ENCODE results near the gene DSCAML1.

Gene DSCAML1

DNA sequence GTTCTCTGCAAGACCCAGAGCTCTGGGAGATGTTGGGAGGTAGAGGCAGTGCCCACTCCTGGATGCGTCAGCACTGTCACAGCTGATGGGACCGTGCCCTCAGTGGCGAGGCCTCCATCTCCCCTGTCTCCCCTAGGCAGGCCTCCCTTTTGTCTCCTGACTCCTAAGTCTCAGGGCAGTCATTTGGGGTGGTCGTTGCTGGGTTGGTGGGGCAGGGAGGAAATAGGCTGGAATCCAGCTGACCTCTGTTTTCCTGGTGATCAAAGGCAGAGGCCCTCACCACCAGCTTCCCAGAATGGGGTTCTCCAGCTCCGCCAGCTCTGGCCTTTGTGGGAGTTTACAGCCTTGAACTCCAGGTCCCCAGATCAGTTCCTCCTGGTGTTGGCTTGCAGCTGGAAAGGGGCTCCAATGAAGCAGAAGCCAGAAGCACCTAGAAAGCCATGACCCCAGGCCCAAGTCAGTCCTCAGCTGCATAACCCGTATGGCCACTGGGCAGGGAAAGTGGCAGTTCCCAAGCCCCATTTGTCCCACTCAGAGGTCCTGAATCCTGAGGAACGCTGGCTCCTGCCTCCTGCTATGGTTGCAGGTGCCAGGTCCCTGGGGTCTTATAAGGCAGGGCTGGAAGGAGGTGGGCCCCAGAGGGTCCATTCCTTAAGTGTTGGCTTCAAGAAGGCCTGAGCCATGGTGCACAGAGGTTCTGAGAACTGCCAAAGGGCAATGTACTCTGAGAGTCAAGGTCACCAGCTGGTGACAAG lies 34.8 kb upstream of the DSCAML1 start:
- no peak for DNase-seq (ENCODE audit: low read depth in 2 of 2, low spot score in 1 of 2)

DNA sequence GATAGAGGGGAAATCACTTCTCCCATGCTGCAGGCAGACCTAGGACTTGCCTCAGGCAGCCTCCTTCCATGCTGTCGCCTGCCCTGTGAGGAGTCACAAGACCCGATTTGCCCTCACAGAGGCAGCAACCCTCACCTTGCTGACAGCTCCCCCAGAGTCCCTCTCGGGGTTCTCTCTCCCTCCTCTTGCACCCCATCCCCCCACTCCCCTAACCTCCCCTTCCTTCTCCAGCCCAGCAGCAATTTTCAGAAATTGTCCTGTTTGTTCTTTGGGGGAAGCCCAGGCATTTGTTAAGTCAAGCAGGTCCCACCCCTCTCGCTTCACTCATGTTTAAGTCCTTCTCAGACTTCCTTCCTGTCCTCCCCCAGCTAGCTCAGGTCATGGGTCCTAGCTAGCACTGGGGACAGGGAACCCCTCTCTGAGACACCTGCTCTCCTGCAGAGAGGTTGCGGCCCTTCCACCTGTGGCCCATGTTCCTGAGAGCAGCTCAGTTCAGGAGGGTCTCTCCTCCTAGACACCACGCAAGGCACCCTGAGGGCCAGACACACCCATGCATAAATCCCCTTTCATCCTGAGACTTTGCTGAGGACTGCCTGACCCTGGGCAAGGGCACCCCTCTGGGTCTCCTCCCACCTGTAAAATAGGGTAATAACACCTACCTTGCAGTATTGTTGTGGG lies 33.8 kb upstream of the DSCAML1 start:
- no peak for DNase-seq (ENCODE audit: low read depth in 2 of 2, low spot score in 1 of 2)

DNA sequence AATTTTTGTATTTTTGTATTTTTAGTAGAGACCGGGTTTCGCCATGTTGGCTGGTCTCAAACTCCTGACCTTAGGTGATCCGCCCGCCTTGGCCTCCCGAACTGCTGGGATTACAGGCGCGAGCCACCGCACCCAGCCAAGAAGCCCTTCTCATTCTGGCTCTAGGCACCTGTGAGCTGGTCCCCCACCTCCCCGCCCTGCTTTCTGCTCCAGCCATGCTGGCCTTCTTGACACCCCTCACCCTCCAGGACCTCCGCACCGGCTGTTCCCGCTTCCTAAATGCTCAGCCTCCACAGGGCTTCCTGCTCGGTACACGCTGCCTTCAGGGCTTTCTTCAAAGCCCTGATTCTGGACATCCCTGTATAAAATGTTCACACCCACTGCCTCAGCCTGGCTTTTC lies 33.1 kb upstream of the DSCAML1 start:
- no peak for DNase-seq (ENCODE audit: low read depth in 2 of 2, low spot score in 1 of 2)

- DNase-seq (ENCODE audit: low read depth in 2 of 2, low spot score in 1 of 2), result no peak
These were observed 32.3 kb upstream of the DSCAML1 start for GRCh38 chr11:117829369-117829725.

DNA sequence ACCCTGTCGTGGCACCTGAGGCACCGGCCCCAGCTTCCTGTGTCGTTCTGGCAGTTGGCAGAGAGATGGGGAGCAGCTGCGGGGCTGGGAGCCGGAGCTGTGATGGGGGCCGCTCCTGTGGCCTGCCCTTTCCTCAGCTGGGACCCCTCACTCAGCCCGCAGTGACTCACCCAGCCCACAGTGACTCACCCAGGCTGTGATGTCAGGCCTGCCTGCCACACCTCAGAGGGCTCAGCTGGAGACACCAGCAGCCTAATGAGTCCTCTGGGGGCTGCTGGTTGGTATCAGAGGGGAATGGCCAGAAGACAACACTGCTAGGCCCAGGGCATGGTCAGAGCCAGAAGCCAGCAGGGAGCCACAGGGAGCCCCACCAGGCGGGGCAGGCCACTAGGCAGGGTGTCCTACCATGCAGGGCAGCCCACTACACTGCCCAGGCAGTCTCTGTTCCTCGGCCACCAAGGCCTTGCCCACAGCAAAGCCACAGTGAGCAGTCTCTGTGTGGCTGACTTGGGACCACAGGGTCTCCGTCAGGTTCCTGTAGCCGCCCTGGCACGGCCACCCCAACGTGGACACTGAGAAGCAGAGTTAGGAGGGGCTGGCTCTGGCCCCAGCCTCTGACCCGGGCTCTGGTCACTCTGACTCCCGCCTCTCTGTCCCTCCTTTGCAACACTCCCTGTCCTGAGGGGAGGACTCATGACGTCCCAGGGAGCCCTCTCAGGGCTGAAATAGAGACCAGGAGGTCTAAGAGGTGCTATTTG lies 31.8 kb upstream of the DSCAML1 start:
- peak; percentile 80 to 84 for DNase-seq (ENCODE audit: low read depth in 2 of 2, low spot score in 1 of 2)

DNA sequence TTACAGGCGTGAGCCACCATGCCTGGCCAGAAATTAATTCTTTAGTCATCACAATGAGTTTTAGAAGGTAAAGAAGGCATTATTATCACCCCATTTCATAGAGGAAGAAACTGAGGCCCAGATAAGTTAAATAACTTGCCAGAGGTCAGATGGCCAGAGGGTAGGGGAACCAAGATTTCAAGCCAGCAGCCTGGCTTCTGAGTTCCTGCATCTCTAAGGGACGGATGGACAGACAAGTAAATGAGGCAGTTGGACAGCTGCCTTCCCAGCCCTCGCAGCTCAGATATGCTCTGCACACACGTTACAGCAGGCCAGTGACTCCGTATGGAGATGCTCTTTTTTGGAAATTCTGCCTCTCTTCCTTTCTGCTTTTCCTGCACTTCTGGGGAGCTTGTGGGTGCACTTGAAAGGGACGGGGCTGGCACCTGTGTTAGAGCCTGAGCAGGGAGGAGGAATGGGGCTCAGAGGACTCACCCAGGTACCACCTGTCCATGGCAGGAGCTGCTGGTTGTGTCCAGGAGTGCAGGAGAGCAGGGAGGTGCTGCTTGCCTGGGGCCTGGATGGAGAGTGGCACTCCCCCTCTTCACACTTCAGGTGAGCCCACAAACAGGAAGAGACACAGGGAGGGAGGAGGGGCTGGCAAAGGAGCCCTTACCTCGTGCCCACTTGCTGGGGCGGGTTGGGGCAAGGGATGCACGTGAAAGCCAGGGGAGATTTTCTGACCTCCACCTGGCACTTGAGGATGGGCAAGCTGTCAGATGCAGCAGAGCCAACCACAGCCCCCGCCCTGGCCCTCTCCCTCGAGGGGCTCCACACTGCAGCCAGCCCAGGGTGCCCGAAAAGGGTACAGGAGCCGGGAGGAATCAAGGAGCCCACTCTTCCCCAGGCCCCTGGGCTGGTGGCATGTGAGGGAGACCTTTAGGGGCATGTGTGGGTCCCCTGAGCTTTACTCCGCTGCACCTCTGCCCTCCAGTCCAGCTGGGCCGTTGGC lies 30.8 kb upstream of the DSCAML1 start:
- DNase-seq (ENCODE audit: low read depth in 2 of 2, low spot score in 1 of 2), result no peak

GRCh38 chr11:117826832-117827231 lies 29.8 kb upstream of the DSCAML1 start:
- DNase-seq (ENCODE audit: low read depth in 2 of 2, low spot score in 1 of 2), result no peak

- DNase-seq (ENCODE audit: low read depth in 2 of 2, low spot score in 1 of 2), result no peak
These were observed 29.2 kb upstream of the DSCAML1 start for GRCh38 chr11:117826190-117826570.

DNA sequence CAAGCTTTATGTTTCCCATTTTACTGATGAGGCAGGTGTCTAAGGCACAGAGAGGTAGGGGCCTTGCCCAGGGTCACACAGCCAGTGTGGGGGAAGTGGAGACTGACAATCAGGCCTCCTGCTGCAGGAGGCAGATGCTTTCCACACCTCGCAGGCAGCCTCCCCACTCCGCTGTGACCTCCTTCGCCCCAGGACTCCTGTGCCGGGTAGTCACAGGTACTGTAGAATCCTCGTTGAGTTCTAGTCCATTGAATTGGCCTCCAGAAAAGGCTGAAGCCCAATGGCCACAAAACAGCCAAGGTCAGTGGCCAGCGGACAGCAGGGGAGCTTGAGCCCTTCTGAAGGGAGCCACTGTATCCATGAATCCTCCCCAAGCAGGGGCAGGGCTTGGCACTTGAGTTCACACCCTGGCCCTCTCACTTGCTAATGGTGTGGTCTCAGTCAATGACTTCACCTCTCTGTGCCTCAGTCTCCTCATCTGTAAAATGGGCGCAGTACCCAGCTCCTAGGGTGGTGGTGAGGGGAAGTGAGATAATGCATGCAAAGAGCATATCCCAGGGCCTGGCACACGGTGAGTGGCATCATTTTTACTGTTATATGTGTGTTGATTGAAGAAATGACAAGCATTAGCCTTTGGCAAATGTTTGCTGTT lies 28.6 kb upstream of the DSCAML1 start:
- no peak for DNase-seq (ENCODE audit: low read depth in 2 of 2, low spot score in 1 of 2)

DNA sequence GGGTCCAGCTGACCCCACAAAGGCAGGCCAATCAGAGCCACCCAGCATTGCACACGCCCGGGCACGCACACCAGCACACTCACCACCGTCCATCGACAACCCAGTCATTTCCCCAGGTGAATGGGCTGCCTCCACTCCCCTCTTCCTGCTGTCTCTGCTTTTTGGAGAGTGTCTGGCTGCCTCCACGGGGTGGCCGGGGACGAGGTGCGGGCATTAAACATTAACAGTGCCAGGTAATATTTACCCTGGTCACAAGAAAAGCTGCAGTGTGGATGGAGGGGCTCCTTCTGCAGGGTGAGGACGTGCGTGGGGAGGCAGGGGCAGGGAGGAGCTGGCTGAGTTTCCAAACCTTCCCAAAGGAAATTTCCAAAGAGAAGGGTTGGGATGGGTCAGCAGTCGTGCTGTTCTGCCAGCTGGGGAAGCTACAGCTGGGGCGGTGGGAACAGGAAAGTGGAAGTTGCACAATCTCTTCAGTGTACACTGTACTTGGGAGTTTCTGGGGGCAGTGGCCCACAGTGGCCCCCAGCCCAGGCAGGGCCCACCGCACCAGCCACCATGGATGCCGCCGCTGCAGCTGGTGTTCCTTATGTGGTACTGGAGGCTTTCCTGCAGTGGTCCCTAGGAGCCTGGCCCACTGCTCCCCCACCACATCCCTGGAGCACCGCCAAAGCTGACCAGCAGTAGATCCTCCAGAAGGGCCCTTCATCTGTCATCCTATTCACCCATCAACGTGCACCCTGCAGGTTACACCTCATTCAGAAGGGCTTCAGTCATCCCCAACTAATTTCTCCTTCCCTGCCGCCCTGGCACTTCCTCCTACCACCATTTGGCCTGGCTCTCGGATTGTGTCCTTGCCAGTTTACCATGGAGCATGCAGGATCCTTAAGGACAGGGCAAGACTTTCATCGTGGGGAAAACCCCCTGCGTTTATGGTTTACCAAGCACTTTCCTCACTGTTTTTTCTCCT lies 27.8 kb upstream of the DSCAML1 start, which contains the start of gene FXYD2:
TSS of gene FXYD2 (minus strand) at position 174 of the 967 bp plus-strand sequence. CDS start at position 108, 66 bp downstream.
- no peak for DNase-seq (ENCODE audit: low read depth in 2 of 2, low spot score in 1 of 2)

- DNase-seq (ENCODE audit: low read depth in 2 of 2, low spot score in 1 of 2), result no peak
These were observed 27.0 kb upstream of the DSCAML1 start for GRCh38 chr11:117823946-117824420.

DNA sequence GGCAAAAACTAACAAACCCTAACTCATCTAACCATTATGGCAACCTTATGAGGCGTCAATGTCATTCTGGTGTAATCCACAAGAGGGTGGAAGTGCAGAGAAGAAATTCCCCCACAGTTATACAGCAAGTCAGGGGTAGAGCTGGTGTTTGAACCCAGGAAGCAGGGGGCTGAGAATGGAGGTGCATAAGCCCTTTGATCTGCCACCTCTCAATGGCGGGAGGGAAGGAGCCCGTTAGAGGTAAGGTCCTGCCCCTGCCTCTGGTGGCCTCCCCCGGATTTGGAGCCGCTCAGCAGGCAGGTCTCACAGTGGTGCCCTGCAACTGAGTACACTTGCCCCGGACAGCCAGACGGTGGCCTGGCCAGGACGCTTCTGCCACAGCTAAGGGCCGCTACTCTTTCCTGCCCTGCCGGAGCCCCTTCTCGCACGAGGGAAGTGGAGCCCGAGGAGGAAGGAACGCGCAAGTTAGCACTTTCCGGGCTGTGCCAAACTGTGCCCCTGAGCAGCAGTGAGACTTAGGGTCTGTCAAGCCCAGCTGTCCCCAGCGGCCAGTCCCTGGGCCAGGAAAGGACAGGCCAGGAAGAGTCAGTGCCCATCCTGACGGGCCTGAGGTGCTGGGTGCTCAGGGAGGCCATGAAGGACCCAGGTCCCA lies 26.4 kb upstream of the DSCAML1 start:
- DNase-seq (ENCODE audit: low read depth in 2 of 2, low spot score in 1 of 2), result no peak

DNA sequence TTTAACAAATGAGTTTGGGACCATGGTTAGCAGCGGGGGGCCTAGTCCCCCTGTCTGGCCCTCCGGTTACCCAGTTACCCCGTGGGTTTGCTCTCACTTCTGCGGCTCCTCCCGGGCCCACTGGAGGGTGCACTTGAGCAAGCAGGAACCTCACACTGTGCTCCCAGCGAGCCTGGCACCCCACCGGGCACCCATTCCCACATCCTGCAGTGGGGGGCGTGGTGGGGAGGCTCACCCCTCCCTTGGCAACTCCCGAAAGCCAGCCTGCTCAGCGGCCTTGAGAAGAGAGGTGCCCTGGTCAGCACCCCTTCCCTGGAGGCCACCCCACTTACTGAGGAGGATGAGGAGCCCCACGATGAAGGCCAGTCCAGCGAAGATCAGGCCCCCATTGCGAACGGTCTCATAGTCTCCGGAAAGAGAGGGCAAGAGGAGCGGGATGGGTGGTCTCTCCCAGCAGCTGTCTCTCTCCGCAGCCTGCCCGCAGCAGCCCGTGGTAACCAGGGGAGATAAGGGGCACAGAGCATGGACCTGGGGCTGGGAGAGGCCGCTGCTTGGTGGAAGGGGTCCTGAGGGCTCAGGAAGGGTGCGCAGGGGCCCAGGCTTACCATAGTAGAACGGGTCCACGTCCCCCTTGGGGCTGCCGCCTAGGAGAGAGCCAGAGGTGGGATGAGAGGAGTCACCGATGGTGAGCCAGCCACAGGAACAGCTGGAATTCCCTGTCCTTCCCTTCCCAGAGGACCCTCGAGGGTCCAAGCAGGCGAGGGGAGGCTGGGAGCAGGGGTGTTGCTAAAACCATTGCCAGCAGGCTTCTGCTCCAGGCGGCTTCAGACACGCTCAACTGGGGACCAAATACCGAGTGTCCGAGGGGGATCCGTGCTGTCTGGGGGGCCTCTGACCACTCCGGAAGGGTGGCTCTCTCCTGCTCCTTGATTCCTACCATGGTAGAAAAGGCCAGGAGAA lies 25.3 kb upstream of the DSCAML1 start:
- DNase-seq (ENCODE audit: low read depth in 2 of 2, low spot score in 1 of 2), result no peak

DNA sequence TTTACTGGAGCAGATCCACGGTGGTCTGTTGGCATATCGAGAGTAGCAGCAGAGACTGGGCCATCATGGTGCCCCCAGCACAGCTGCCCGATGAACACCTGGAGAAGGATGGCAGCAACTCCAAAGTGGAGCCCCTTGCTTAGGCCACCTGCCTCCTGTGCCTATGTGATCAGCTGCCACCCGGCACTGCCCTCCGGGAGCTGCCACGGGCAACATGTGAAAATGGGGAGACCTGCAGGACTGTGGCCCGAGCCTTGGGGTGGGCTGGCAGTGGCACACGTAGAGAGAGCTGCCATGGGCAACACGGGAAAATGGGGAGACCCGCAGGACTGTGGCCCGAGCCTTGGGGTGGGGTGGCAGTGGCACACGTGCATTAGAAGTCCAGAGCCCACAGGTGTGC lies 24.4 kb upstream of the DSCAML1 start:
- no peak for DNase-seq (ENCODE audit: low read depth in 2 of 2, low spot score in 1 of 2)

DNA sequence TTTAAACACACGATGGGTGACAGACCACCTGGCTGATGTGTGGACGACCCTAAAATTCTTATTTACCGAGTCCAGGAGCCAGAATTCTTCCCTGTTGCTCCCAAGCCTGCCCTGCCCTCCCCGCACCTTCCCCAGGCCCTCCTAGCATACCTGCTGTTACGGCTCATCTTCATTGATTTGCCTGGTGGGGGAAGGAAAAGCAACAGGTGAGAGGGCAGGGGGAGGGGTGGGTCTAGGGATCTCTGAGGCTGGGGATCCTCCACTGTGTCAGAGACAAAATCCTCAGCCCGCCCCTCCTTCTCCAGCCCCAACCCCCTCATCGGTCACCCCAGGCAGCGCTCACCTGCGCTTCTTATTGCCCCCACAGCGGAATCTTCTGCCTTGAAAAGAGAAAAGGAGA lies 23.5 kb upstream of the DSCAML1 start:
- no peak for DNase-seq (ENCODE audit: low read depth in 2 of 2, low spot score in 1 of 2)

- no peak for DNase-seq (ENCODE audit: low read depth in 2 of 2, low spot score in 1 of 2)
These were observed 23.1 kb upstream of the DSCAML1 start for GRCh38 chr11:117820071-117820470.
